DMS114 treated with DMSO at 0.1 percent for 48 hours (cell line): ENCODE results near the gene LIPE.
A peak's percentile ranks its signal among the peaks of the same experiment; 100 is the strongest.
"Not testable (repeated sequence)": the region's sequence is repeated elsewhere in the genome, so short reads cannot be mapped to it uniquely, and the experiment has no call there.

Experiments
- DNase-seq: peaks from one replicate; lab custom pipeline; 2025; ENCODE audit not compliant: unreplicated experiment; lab: John Stamatoyannopoulos, UW

The LIPE gene

GRCh38 chr19:42450314-42450934 is 23.2 kb upstream of the LIPE start:
- peak; percentile 58 for DNase-seq

- DNase-seq, result not testable (repeated sequence)
These were observed 21.1 kb upstream of the LIPE start for GRCh38 chr19:42448306-42448705.

GRCh38 chr19:42445948-42446347 is 18.8 kb upstream of the LIPE start:
- DNase-seq, result no peak

- no peak for DNase-seq
These were observed 16.8 kb upstream of the LIPE start for GRCh38 chr19:42443944-42444398.

GRCh38 chr19:42442833-42443232 is 15.6 kb upstream of the LIPE start, which contains the start of gene CXCL17:
TSS of gene CXCL17 (minus strand) at chr19:42442946. CDS start at chr19:42442832, 114 bp downstream.
- DNase-seq, result no peak

GRCh38 chr19:42441049-42441445 is 13.9 kb upstream of the LIPE start:
- DNase-seq, result no peak

GRCh38 chr19:42440357-42441048 is 13.3 kb upstream of the LIPE start:
- peak; percentile 14 for DNase-seq

- no peak for DNase-seq
These were observed 8.8 kb upstream of the LIPE start for GRCh38 chr19:42436006-42436405.

- DNase-seq, result no peak
These were observed 8.1 kb upstream of the LIPE start for GRCh38 chr19:42435316-42435715.

GRCh38 chr19:42433503-42434260 is 6.5 kb upstream of the LIPE start:
- no peak for DNase-seq

- no peak for DNase-seq
These were observed 4.3 kb upstream of the LIPE start for GRCh38 chr19:42431486-42431885.

- DNase-seq, result no peak
These were observed 1.5 kb upstream of the LIPE start for GRCh38 chr19:42428676-42429075.

GRCh38 chr19:42426643-42427042 is 545 bp downstream of the LIPE start:
- no peak for DNase-seq

- no peak for DNase-seq
These were observed 2.5 kb downstream of the LIPE start for GRCh38 chr19:42424712-42425131.

GRCh38 chr19:42424345-42424707 is 2.9 kb downstream of the LIPE start:
- no peak for DNase-seq

- DNase-seq, result peak; percentile 55
These were observed 3.5 kb downstream of the LIPE start for GRCh38 chr19:42423462-42424344.

- DNase-seq, result no peak
These were observed 4.2 kb downstream of the LIPE start for GRCh38 chr19:42422901-42423461.

- no peak for DNase-seq
These were observed 4.9 kb downstream of the LIPE start for GRCh38 chr19:42422092-42422900.

GRCh38 chr19:42421591-42422031 is 5.6 kb downstream of the LIPE start:
- no peak for DNase-seq

- no peak for DNase-seq
These were observed 6.1 kb downstream of the LIPE start for GRCh38 chr19:42421101-42421500.
